Activated CD4-positive, alpha-beta T cell treated with anti-CD3 and anti-CD28 coated beads for 1 hour (primary cell): ENCODE data around the gene MEGF10.
"Not testable (repeated sequence)": the region's sequence is repeated elsewhere in the genome, so short reads cannot be mapped to it uniquely, and the experiment has no call there.

Source experiments
- DNase-seq: peaks from one replicate; pipeline ENCODE4 v3.0.0-alpha.2; 2020

The MEGF10 gene

GRCh38 chr5:127290019-127290945 is at the start of gene MEGF10:
Gene MEGF10, plus strand, starts transcription at chr5:127290796. Its CDS starts 40,513 bp downstream, at chr5:127331309.
- no peak for DNase-seq

- DNase-seq: no peak
Observed at GRCh38 chr5:127243011-127243410, 47.6 kb upstream of the MEGF10 start.

DNA sequence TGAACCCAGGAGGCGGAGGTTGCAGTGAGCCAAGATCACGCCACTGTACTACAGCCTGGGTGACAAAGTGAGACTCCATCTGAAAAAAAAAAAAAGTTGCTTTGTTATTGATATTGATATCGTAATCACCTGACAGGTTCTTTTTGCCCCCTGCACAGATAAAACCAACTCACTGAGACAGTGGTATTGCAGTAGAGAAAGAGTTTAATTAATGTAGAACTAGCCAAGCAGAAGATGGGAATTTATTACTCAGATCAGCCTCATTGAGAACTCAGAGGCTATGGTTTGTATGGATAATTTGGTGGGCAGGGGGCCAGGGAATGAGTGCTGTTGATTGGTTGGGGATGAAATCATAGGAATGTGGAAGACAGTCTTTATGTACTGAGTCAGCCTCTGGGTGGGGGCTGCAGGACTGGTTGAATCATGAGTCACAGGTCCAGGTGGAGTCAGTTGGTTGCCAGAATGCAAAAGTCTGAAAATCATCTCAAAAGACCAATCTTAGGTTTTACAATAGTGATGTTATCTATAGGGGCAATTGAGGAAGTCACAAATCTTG is 35.8 kb upstream of the MEGF10 start:
- no peak for DNase-seq

- DNase-seq: no peak
Observed at GRCh38 chr5:127256886-127257597, 33.6 kb upstream of the MEGF10 start.

DNA sequence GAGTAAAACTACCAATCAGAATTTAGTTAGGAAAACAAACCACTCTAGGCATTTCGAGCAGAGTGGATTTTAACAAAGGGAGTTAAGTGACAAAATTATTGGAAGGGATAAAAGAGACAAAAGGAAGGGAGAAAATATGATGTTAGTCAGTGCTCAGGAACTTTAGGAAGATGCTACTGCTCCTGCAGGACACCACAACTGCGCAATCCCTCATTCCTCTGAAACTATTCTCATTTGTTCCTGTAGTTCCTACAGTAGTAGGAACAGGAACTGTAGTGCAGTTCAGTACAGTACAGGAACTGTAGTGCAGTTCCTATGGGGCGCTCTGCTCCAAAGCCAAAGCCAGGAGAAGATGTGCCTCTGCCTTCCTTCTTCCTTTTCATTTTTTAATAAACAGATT is 29.9 kb upstream of the MEGF10 start:
- no peak for DNase-seq

- DNase-seq: not testable (repeated sequence)
Observed at GRCh38 chr5:127265473-127265872, 25.1 kb upstream of the MEGF10 start.

- DNase-seq: not testable (repeated sequence)
Observed at GRCh38 chr5:127268342-127268741, 22.3 kb upstream of the MEGF10 start.

GRCh38 chr5:127270713-127271112 is 19.9 kb upstream of the MEGF10 start:
- DNase-seq: not testable (repeated sequence)

GRCh38 chr5:127275641-127276193 is 14.9 kb upstream of the MEGF10 start:
- no peak for DNase-seq

GRCh38 chr5:127280491-127281220 is 9.9 kb upstream of the MEGF10 start:
- DNase-seq: no peak

GRCh38 chr5:127281609-127282008 is 9.0 kb upstream of the MEGF10 start:
- no peak for DNase-seq

- no peak for DNase-seq
Observed at GRCh38 chr5:127288676-127289075, 1.9 kb upstream of the MEGF10 start.

DNA sequence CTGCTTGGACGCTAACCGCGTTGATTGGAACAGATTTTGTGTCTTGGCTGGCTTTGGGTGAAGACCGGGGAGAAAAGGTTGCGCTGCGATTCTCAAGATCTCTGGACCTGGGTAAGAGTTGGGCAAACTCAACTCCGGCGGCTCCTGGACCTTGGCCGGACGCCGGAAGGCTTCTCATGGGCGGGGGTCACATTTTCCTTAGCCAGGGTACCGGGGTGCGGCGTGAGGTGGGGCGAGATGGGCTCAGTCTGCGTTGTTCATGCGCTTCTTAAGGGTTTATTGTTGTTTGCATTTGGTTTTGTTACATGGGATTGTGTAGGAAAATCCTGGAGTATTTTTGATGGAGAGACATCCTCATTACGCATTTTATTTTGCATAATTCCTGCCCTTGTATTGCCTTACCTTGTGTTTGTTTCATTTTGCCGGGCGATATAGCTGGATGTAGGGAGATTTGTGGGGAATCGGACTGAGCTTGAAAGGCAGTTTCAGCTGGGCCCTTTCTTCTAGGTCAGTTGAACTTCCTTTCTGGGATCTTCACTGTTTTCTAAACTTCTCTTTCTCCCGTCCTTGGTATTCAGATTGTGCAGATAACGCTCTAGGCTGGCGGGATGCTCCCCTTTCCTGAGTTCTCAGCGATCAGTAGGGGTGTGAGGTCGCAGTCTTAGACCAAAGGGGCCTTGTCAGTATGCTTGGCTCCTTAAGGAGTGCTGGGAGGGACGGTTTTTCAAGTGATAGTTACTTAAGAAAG is 524 bp downstream of the MEGF10 start:
- DNase-seq: no peak

- no peak for DNase-seq
Observed at GRCh38 chr5:127292030-127292735, 1.6 kb downstream of the MEGF10 start.

DNA sequence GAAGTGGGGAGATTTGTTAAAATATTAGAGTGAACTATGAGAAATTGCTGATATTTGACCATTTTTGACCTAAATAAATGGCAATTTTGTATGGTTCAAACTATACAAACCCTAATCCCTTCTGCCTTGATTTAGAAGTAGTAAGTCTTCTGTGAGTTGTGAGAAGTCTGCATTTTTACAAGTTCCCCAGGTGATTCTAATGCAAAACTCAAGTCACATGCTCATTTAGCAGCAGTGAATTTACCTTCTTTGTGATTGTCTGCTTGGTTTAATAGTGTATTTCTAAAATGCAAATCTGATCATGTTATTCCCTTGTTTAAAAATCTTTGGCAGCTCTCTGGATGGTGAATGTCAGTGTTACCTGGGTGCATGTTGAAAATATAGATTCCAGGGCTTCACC is 2.8 kb downstream of the MEGF10 start:
- no peak for DNase-seq

GRCh38 chr5:127294829-127295228 is 4.2 kb downstream of the MEGF10 start:
- DNase-seq: no peak

DNA sequence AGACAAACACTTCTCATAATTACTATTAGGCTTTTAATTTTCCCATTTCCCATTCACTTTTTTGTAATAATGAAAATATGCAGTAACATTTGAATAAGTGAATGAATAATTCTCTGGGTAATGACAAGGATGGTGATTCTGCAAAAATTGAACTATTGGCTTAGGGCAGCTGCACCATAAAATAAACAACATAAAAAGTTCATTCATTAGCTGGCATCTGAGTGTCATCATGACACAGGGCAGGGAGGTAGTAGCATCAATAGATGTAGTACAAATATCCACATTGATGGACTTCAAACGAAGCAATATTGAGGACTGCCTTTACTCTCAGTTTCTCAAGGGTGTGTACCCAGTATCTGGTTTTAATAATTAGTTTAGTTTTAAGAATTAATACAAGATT is 4.9 kb downstream of the MEGF10 start:
- no peak for DNase-seq

- no peak for DNase-seq
Observed at GRCh38 chr5:127296321-127296720, 5.7 kb downstream of the MEGF10 start.

DNA sequence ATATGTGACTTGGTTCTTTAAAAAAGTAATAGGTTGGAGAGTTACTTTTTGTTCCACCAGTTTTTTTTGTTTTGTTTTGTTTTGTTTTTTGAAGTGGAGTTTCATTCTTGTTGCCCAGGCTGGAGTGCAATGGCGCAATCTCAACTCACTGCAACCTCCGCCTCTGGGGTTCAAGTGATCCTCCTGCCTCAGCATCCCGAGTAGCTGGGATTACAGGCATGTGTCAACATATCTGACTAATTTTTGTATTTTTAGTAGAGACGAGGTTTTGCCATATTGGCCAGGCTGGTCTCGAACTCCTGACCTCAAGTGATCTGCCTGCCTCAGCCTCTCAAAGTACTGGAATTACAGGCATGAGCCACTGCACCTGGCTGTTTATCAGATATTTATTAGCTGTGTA is 6.3 kb downstream of the MEGF10 start:
- not testable (repeated sequence) for DNase-seq

DNA sequence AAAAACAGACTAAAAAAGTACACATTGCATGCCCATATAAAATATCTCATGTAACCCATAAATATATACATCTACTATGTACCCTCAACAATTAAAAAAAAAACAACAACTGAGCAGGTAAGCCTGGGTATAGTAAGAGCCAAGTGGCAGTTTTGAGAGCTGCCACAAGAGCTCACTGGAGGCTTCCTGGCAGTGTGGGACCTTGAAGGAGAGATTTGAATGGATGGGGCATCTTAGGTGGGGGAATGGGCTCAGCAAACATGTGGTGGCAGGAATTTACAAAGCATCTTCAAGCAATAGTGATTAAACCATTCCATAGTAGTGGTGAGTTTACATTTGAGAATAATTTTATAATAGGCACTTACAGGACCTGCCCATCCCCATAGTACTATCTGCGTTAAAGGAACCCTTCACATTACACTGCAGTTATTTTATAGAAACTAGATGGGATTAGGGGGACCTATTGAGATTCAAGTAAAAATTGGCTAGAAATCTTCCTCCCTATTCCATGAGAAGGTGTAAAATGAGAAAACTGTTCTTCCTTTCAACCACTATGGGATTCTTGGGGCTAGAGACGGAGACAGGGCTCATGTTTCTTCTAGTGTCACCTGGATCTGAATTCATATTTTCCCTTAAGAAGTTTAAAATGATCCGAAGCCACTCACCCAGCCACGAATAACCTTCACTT is 6.9 kb downstream of the MEGF10 start:
- DNase-seq: no peak

DNA sequence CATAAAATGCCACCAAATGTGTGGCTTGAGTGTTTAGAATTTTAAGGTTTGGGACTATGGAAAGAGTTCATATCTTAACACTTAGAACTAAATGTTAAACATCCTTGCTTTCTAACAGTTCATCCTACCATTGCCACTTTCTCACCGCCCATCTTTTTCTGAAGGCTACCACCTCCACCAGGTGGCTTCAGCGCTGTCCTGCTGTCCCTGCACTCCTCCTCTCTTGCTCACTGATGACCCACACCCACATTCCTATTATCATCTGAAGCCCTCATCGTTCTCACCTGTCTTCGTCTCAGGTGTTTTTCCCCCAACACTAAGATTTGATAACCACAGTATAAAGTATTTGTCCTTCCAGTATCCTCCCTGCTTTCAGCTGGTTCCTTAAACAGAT is 7.4 kb downstream of the MEGF10 start:
- DNase-seq: no peak
